ENCODE data around the gene THY1.
A peak's percentile ranks its signal among the peaks of the same experiment; 100 is the strongest.

Gene THY1

DNA sequence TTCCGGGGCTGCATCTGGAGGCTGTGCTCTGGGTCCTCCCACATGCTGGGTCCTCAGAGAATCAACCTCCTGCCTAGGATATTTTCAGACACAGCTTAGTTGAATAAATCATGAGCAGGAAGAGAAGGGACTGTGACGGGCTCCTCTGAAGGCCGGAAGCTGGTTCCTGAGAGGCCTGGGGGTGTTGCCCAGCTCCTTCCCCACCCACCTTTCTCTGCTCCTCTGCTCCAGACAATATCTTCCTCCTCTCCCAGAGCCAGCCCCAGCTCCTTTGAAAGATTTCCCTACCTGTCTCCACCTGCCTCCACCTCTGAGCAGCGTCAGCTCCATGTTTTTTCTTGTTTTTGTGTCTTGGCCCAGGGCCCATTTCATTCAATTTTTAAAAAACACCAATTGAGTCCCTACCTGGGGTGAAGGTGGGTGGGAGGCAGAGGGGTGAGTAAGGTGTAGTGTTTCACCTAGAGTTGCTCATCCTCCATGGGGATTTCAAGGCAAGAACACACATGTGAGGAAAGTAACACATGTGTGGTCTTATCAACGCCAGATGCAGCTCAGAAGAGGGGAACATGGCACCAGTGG lies 24.8 kb upstream of the THY1 start:
- H3K9me2 ChIP-seq (replicated peaks; ENCODE audit: control insufficient read depth, low read length), result no peaks in the 10 kb centered on the region
- H3F3A ChIP-seq (ENCODE audit: control insufficient read depth, insufficient read depth), result peaks cover 8% of the 10 kb centered on the region
- H3K27ac ChIP-seq (ENCODE audit: low read depth, low read length), result peak overlapping the region; percentile 83
- H3K4me3 ChIP-seq (ENCODE audit: low read length), result peak overlapping the region; percentile 58
- H3K27me3 ChIP-seq (ENCODE audit: control insufficient read depth, low read length), result no peaks in the 10 kb centered on the region
- peak overlapping the region; percentile 73 for H3K4me2 ChIP-seq (ENCODE audit: low read length)
- peaks cover 3% of the 10 kb centered on the region; the same call in 1 of the 2 replicates for H3K36me3 ChIP-seq (ENCODE audit: control insufficient read depth, low read length)
- TF ChIP-seq CTCF (IDR thresholded peaks at IDR 0.05; ENCODE audit: low read depth, low read length, poor library complexity, severe bottlenecking) (no peak), EZH2phosphoT487 (IDR thresholded peaks at IDR 0.05; ENCODE audit: borderline replicate concordance, low read length) (no peak)
- peaks cover 100% of the 10 kb centered on the region for H3K4me1 ChIP-seq (ENCODE audit: control insufficient read depth, low read length)
- H3K79me2 ChIP-seq (ENCODE audit: control insufficient read depth, low read length), result peaks cover 9% of the 10 kb centered on the region
- no peaks in the 10 kb centered on the region for H4K20me1 ChIP-seq (ENCODE audit: control insufficient read depth, insufficient read depth, low read depth, low read length)
- no peaks in the 10 kb centered on the region for H3K9me3 ChIP-seq (ENCODE audit: control insufficient read depth, insufficient read depth, low read length)

- Histone ChIP-seq H3K27ac (ENCODE audit: low read depth, low read length) (peak overlapping the region; percentile 83), H3K9me3 (ENCODE audit: control insufficient read depth, insufficient read depth, low read length) (no peaks in the 10 kb centered on the region), H3K4me2 (ENCODE audit: low read length) (peak overlapping the region; percentile 73), H3K27me3 (ENCODE audit: control insufficient read depth, low read length) (no peaks in the 10 kb centered on the region), H4K20me1 (ENCODE audit: control insufficient read depth, insufficient read depth, low read depth, low read length) (no peaks in the 10 kb centered on the region), H3K36me3 (ENCODE audit: control insufficient read depth, low read length) (peaks cover 3% of the 10 kb centered on the region; the same call in 1 of the 2 replicates), H3F3A (ENCODE audit: control insufficient read depth, insufficient read depth) (peaks cover 15% of the 10 kb centered on the region), H3K4me1 (ENCODE audit: control insufficient read depth, low read length) (peaks cover 100% of the 10 kb centered on the region), H3K4me3 (ENCODE audit: low read length) (peak overlapping the region; percentile 58), H3K9me2 (replicated peaks; ENCODE audit: control insufficient read depth, low read length) (no peaks in the 10 kb centered on the region), H3K79me2 (ENCODE audit: control insufficient read depth, low read length) (peaks cover 9% of the 10 kb centered on the region)
- TF ChIP-seq CTCF (IDR thresholded peaks at IDR 0.05; ENCODE audit: low read depth, low read length, poor library complexity, severe bottlenecking) (no peak), EZH2phosphoT487 (IDR thresholded peaks at IDR 0.05; ENCODE audit: borderline replicate concordance, low read length) (no peak)
Observed at GRCh38 chr11:119446871-119447663, 24.1 kb upstream of the THY1 start.

- Histone ChIP-seq H3K9me2 (replicated peaks; ENCODE audit: control insufficient read depth, low read length) (no peaks in the 10 kb centered on the region), H3F3A (ENCODE audit: control insufficient read depth, insufficient read depth) (peaks cover 16% of the 10 kb centered on the region), H4K20me1 (ENCODE audit: control insufficient read depth, insufficient read depth, low read depth, low read length) (no peaks in the 10 kb centered on the region), H3K27ac (ENCODE audit: low read depth, low read length) (peak overlapping the region; percentile 83), H3K4me3 (ENCODE audit: low read length) (peak overlapping the region; percentile 58; the same call in 1 of the 2 replicates), H3K79me2 (ENCODE audit: control insufficient read depth, low read length) (peaks cover 9% of the 10 kb centered on the region), H3K4me2 (ENCODE audit: low read length) (peak overlapping the region; percentile 73), H3K27me3 (ENCODE audit: control insufficient read depth, low read length) (no peaks in the 10 kb centered on the region), H3K36me3 (ENCODE audit: control insufficient read depth, low read length) (peaks cover 3% of the 10 kb centered on the region; the same call in 1 of the 2 replicates), H3K4me1 (ENCODE audit: control insufficient read depth, low read length) (peaks cover 100% of the 10 kb centered on the region), H3K9me3 (ENCODE audit: control insufficient read depth, insufficient read depth, low read length) (no peaks in the 10 kb centered on the region)
- no peak for TF ChIP-seq CTCF (IDR thresholded peaks at IDR 0.05; ENCODE audit: low read depth, low read length, poor library complexity, severe bottlenecking)
- TF ChIP-seq EZH2phosphoT487 (IDR thresholded peaks at IDR 0.05; ENCODE audit: borderline replicate concordance, low read length), result no peak
Observed at GRCh38 chr11:119446434-119446833, 23.5 kb upstream of the THY1 start.

Measured in DOHH2 (cell line).